Liver (tissue), 4 donors: Measurements from ENCODE around the gene CHST6. TPM values are rescaled to one million over a fixed set of nuclear protein-coding genes. Genes with fewer than 3 reads are reported as not detected.

Source experiments
- polyA plus RNA-seq, 2 donors: library from polyadenylated mRNA; stranded (reverse) in 1 of 2; unstranded in 1 of 2; fragments of 200-250 nt in 1 of 2; fragments of >200 nt in 1 of 2; fragmentation: Nextera tagmentation in 1 of 2; extraction: Ambion mirVana in 1 of 2; gene quantifications; one replicate each; pipeline versions ENCODE4 v1.2.1 to v1.2.3, GENCODE V29; 2013 to 2015
- total RNA-seq, 2 donors: library from RNA; depleted of rRNA; stranded (reverse); fragments of >200 nt; gene quantifications; one replicate each; pipeline ENCODE4 v1.2.3, GENCODE V29; 2014
- donor health status: healthy.
- donor health status: healthy.
- donor health status: healthy.

Gene CHST6
- total and polyA plus RNA-seq, 4 donors: under 0.01 to 0.17 TPM; not detected in 2

Other genes starting within 250 kb of the CHST6 start
- 10 to 100 TPM; 10.1 to 32.2 TPM for gene BCAR1, start 243.8 kb downstream of the CHST6 start, total RNA-seq
- 10 to 100 TPM; 11.3 to 29.0 TPM for gene BCAR1, start 243.8 kb downstream of the CHST6 start, polyA plus RNA-seq
- gene CFDP1, start 61.9 kb downstream of the CHST6 start, total RNA-seq: 10 to 100 TPM; 20.5 to 34.4 TPM
- 10 to 100 TPM; 33.4 to 49.2 TPM for gene CFDP1, start 61.9 kb downstream of the CHST6 start, polyA plus RNA-seq
- 10 to 100 TPM; 19.2 to 25.4 TPM for gene TMEM170A, start 30.8 kb downstream of the CHST6 start, total RNA-seq
- gene TMEM170A, start 30.8 kb downstream of the CHST6 start, polyA plus RNA-seq: 10 to 100 TPM in 1 of 2 donors, 1 to 10 TPM in 1; 5.8 to 13.3 TPM
- not detected for gene CHST5, start 40.7 kb upstream of the CHST6 start, total RNA-seq
- gene CHST5, start 40.7 kb upstream of the CHST6 start, polyA plus RNA-seq: not detected
- gene TMEM231, start 60.8 kb upstream of the CHST6 start, total RNA-seq: 1 to 10 TPM; 2.0 to 2.1 TPM
- 1 to 10 TPM in 1 of 2 donors, under 1 TPM in 1; 0.60 to 1.9 TPM for gene TMEM231, start 60.8 kb upstream of the CHST6 start, polyA plus RNA-seq
- gene GABARAPL2, start 70.9 kb upstream of the CHST6 start, total RNA-seq: 10 to 100 TPM; 26.5 to 56.9 TPM
- gene GABARAPL2, start 70.9 kb upstream of the CHST6 start, polyA plus RNA-seq: 100 to 1,000 TPM in 1 of 2 donors, 10 to 100 TPM in 1; 66.1 to 123 TPM
- gene ADAT1, start 127.8 kb upstream of the CHST6 start, total RNA-seq: 10 to 100 TPM; 22.6 to 42.3 TPM
- 10 to 100 TPM; 13.2 to 14.3 TPM for gene ADAT1, start 127.8 kb upstream of the CHST6 start, polyA plus RNA-seq
- gene KARS1, start 152.2 kb upstream of the CHST6 start, total RNA-seq: 10 to 100 TPM; 54.6 to 65.5 TPM
- gene KARS1, start 152.2 kb upstream of the CHST6 start, polyA plus RNA-seq: 10 to 100 TPM; 47.3 to 49.9 TPM
- gene TERF2IP, start 152.3 kb upstream of the CHST6 start, total RNA-seq: 10 to 100 TPM; 23.7 to 69.5 TPM
- gene TERF2IP, start 152.3 kb upstream of the CHST6 start, polyA plus RNA-seq: 10 to 100 TPM; 21.7 to 22.8 TPM
- not detected for gene CPHXL2, start 181.6 kb upstream of the CHST6 start, total RNA-seq
- not detected for gene CPHXL2, start 181.6 kb upstream of the CHST6 start, polyA plus RNA-seq
- under 1 TPM in 1 of 2 donors, not detected in 1; 0.42 TPM for gene DUXB, start 206.0 kb upstream of the CHST6 start, total RNA-seq
- gene DUXB, start 206.0 kb upstream of the CHST6 start, polyA plus RNA-seq: not detected
- not detected for gene CPHXL, start 231.0 kb upstream of the CHST6 start, total RNA-seq
- gene CPHXL, start 231.0 kb upstream of the CHST6 start, polyA plus RNA-seq: not detected